Stimulated activated CD8-positive, alpha-beta memory T cell treated with anti-CD3 and anti-CD28 coated beads, Interleukin-12 subunit alpha, Interleukin-12 subunit beta, amount 100 ng/mL, for 24 hours (primary cell): ENCODE measurements around the gene MRPS35.

Source experiments
- DNase-seq: peaks from one replicate; pipeline ENCODE4 v3.0.0-alpha.2; 2020; ENCODE audit errors: extremely low read depth

MRPS35 gene

GRCh38 chr12:27710592-27711316, at the start of gene MRPS35:
TSS of gene MRPS35 (plus strand) at chr12:27710832. CDS start at chr12:27710844, 12 bp downstream.
- peak; percentile 77 for DNase-seq

GRCh38 chr12:27665704-27666103, 44.9 kb upstream of the MRPS35 start:
- no peak for DNase-seq

- DNase-seq = no peak
These were observed 44.1 kb upstream of the MRPS35 start for GRCh38 chr12:27666510-27666909.

GRCh38 chr12:27667540-27667939, 43.1 kb upstream of the MRPS35 start:
- no peak for DNase-seq

GRCh38 chr12:27672051-27672450, 38.6 kb upstream of the MRPS35 start:
- DNase-seq = no peak

- DNase-seq = no peak
These were observed 38.0 kb upstream of the MRPS35 start for GRCh38 chr12:27672643-27673042.

- DNase-seq = no peak
These were observed 37.4 kb upstream of the MRPS35 start for GRCh38 chr12:27673101-27673718.

GRCh38 chr12:27674989-27675388, 35.6 kb upstream of the MRPS35 start:
- DNase-seq = no peak

GRCh38 chr12:27680619-27681018, 30.0 kb upstream of the MRPS35 start:
- DNase-seq = no peak

- no peak for DNase-seq
These were observed 28.1 kb upstream of the MRPS35 start for GRCh38 chr12:27682534-27682933.

GRCh38 chr12:27685274-27685673, 25.4 kb upstream of the MRPS35 start:
- DNase-seq = no peak

- no peak for DNase-seq
These were observed 24.5 kb upstream of the MRPS35 start for GRCh38 chr12:27686147-27686546.

- DNase-seq = no peak
These were observed 22.0 kb upstream of the MRPS35 start for GRCh38 chr12:27688671-27689070.

- no peak for DNase-seq
These were observed 21.0 kb upstream of the MRPS35 start for GRCh38 chr12:27689558-27690180.

- no peak for DNase-seq
These were observed 17.2 kb upstream of the MRPS35 start for GRCh38 chr12:27693403-27693802.

- no peak for DNase-seq
These were observed 14.9 kb upstream of the MRPS35 start for GRCh38 chr12:27695556-27696292.

GRCh38 chr12:27696293-27696652, 14.4 kb upstream of the MRPS35 start, which contains the start of gene REP15:
TSS of gene REP15 (plus strand) at chr12:27696447. CDS start at chr12:27696563, 116 bp downstream.
- DNase-seq = no peak

GRCh38 chr12:27696864-27697564, 13.6 kb upstream of the MRPS35 start:
- DNase-seq = no peak

GRCh38 chr12:27703720-27704452, 6.7 kb upstream of the MRPS35 start:
- peak; percentile 23 for DNase-seq

GRCh38 chr12:27705263-27705662, 5.4 kb upstream of the MRPS35 start:
- no peak for DNase-seq

GRCh38 chr12:27707216-27707615, 3.4 kb upstream of the MRPS35 start:
- no peak for DNase-seq
